HG02852 (cell line): ENCODE results near the gene TPRG1L.
A peak's percentile ranks its signal among the peaks of the same experiment; 100 is the strongest.

Source experiments
- ATAC-seq: cut with Tn5 transposase; IDR thresholded peaks from one replicate; pipeline ENCODE4 v1.9.1; 2021; ENCODE audit warnings: mild to moderate bottlenecking, moderate library complexity; ENCODE audit not compliant: unreplicated experiment

The TPRG1L gene

GRCh38 chr1:3676581-3677470 is 52.0 kb downstream of the TPRG1L start:
- peak; percentile 66 for ATAC-seq

- ATAC-seq, result peak; percentile 11
Measured at GRCh38 chr1:3677484-3677883, 52.7 kb downstream of the TPRG1L start.

GRCh38 chr1:3678361-3679097 is 53.7 kb downstream of the TPRG1L start:
- ATAC-seq, result no peak

- ATAC-seq, result no peak
Measured at GRCh38 chr1:3679098-3679555, 54.3 kb downstream of the TPRG1L start.
